ENCODE results near the gene CREBRF.

Gene CREBRF

DNA sequence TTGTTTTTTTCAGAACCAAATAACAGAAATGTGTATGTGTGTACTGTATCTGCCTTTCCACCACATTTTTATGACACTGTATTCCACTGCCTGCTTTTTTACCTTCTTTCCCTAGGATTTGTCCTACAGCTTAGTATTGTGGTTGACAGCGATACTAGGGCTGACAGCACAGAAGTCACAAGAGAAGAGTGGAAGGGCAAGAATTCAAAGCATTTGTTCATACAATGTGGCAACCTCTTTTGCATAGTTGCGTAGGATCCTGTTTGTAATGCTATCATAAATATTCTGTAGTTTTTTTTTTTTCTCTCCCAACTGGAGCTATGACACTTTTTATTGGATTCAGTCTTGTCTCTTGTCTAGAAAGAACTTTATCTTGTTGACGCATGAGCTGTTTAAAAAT, 82.6 kb downstream of the CREBRF start:
- TF ChIP-seq CTCF (conservative IDR thresholded peaks at IDR 0.05; ENCODE audit: low read depth, low read length): no peak
- no peak overlapping the region for H3K4me3 ChIP-seq (ENCODE audit: low read length)
- no peak for DNase-seq (ENCODE audit: low read depth)

DNA sequence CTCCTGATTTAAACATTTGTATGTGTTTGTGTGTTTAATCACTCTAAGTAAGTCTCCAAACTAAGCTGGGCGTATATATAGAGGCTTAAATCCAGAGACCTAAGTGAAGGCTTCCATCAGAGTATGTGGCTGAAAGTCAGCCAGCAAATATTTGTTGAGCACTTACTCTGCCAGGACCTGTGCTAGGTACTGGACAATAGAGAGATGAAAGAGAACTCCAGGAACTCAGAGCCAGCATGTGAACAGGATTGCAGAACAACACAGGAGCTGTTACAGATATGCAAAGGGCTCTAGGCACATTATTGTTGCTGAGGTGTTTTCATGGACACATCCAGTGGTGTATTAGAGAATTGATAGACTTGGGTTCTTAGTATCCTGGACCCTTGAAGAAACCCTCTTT, 83.5 kb downstream of the CREBRF start:
- H3K4me3 ChIP-seq (ENCODE audit: low read length): no peak overlapping the region
- no peak for DNase-seq (ENCODE audit: low read depth)
- no peak for TF ChIP-seq CTCF (conservative IDR thresholded peaks at IDR 0.05; ENCODE audit: low read depth, low read length)

- DNase-seq (ENCODE audit: low read depth): no peak
- TF ChIP-seq CTCF (conservative IDR thresholded peaks at IDR 0.05; ENCODE audit: low read depth, low read length): no peak
- H3K4me3 ChIP-seq (ENCODE audit: low read length): no peak overlapping the region
Measured at GRCh38 chr5:173140769-173141168, 84.6 kb downstream of the CREBRF start.

DNA sequence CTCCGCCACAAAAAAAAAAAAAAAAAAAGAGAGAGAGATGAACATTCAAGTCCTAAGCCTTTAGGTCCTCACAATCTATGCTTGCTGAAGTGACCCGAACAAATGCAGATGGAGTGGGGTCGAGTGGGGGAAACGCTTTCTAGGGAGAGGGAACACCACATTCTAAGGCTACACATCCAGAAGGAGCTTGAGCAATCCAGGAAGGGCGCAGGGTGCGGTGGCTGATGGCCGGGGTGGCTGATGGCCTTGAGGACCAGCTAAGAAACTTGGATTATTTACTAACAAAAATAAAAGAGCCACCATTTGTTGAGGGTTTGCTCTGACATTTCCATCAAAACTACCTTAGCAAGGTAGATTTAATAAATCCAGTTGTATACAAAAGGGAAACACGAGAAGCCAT, 87.4 kb downstream of the CREBRF start:
- no peak overlapping the region for H3K4me3 ChIP-seq (ENCODE audit: low read length)
- DNase-seq (ENCODE audit: low read depth): no peak
- no peak for TF ChIP-seq CTCF (conservative IDR thresholded peaks at IDR 0.05; ENCODE audit: low read depth, low read length)

DNA sequence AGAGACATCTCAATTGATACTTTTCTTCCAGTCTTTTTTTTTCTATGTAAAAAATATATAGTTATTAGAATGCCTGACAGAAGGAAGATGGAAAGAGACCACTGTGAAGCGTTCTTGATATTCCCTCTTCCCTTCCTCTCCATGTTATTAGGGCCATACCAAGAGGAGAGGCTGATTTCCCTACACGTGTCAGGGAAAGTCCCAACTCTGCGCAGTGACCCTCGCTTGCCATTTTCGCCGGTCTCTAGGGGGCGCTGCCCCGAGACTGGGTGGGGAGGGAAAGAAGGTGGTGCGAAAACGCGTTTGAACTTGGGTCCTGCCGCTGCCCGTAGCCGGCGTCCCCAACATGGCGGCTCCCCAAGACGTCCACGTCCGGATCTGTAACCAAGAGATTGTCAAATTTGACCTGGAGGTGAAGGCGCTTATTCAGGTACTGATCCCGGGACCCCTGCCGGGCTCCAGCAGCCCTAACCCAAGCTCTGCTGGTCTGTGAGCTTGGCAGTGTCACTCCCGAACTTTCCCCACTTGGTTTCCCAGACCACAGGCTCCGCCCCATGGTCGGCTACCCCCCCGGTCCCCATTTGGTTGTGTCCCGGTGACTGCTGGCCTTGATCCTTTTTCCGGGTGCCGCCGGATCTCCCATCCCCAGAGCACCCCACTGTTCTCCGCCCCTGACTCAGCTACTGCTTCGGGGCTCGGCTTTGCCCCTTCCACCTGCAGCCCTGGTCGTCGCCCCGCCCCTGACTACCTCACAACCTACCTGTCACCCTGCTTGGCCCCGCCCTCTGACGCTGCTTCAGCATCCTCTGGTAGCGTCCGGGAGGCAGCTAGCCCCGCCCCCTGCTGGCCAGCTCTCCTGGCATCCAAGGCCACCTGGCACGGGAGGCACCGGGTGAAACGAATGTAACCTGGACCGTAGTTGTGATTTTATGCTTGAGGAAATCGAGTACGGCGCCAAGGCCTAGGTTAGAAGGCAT, 88.3 kb downstream of the CREBRF start, which contains the start of gene BNIP1:
BNIP1 (plus strand) TSS at position 332 of the 977 bp plus-strand sequence; CDS start at position 347, 15 bp downstream.
- peak; percentile 84 for DNase-seq (ENCODE audit: low read depth)
- TF ChIP-seq CTCF (conservative IDR thresholded peaks at IDR 0.05; ENCODE audit: low read depth, low read length): peak; percentile 98
- H3K4me3 ChIP-seq (ENCODE audit: low read length): peak within 1 kb of the TSS; percentile 100

- DNase-seq (ENCODE audit: low read depth): no peak
- no peak overlapping the region for H3K4me3 ChIP-seq (ENCODE audit: low read length)
- no peak for TF ChIP-seq CTCF (conservative IDR thresholded peaks at IDR 0.05; ENCODE audit: low read depth, low read length)
Measured at GRCh38 chr5:173148354-173148753, 92.2 kb downstream of the CREBRF start.

DNA sequence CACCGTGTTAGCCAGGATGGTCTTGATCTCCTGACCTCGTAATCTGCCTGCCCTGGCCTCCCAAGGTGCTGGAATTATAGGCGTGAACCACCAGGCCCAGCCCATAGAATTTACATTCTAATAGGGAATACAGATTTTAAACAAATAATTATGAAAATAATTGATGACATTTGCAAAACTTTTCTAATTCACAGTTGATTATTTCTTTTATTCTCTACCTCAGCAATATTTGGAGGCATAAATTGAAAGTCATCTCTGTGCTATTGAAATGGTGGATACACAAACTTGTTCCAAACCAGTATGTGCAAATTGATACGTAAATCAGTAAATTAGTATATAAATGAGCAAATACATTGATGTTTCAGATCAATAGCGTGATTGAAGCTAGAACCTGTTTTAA, 96.4 kb downstream of the CREBRF start:
- no peak for DNase-seq (ENCODE audit: low read depth)
- no peak overlapping the region for H3K4me3 ChIP-seq (ENCODE audit: low read length)
- no peak for TF ChIP-seq CTCF (conservative IDR thresholded peaks at IDR 0.05; ENCODE audit: low read depth, low read length)
